Effector memory CD8-positive, alpha-beta T cell (primary cell): Measurements from ENCODE around the gene TTC28.
"Not testable (repeated sequence)": the region's sequence is repeated elsewhere in the genome, so short reads cannot be mapped to it uniquely, and the experiment has no call there.

Experiments used
- ATAC-seq: fragments of 150-1000 bp; cut with Tn5 transposase; replicated peaks from 2 replicates; pipeline ENCODE4 v1.10.0; 2021; ENCODE audit warnings: mild to moderate bottlenecking, moderate library complexity
- DNase-seq, 3 experiments: peaks; one replicate each; pipeline ENCODE4 v3.0.0; 2021
- H3K27ac Mint-ChIP-seq, 2 donors: one replicate each; pipeline ENCODE4 v1.8.0; 2022; ENCODE audit warnings: mild to moderate bottlenecking in 2 of 2, mixed read lengths in 2 of 2, moderate library complexity in 2 of 2
- H3K27me3 Mint-ChIP-seq, 2 donors: one replicate each; pipeline ENCODE4 v1.8.0; 2022; ENCODE audit warnings: mixed read lengths in 2 of 2
- H3K36me3 Mint-ChIP-seq: one replicate; pipeline ENCODE4 v1.8.0; 2022; ENCODE audit warnings: mild to moderate bottlenecking, moderate library complexity, mixed read lengths; ENCODE audit not compliant: insufficient read depth
- H3K4me1 Mint-ChIP-seq, 2 donors: one replicate each; pipeline ENCODE4 v1.8.0; 2022; ENCODE audit warnings: low read depth in 2 of 2, mixed read lengths in 2 of 2
- H3K4me3 Mint-ChIP-seq, 2 donors: one replicate each; pipeline ENCODE4 v1.8.0; 2022; ENCODE audit warnings: mild to moderate bottlenecking in 2 of 2, mixed read lengths in 2 of 2, moderate library complexity in 2 of 2
- H3K9me3 Mint-ChIP-seq, 2 donors: one replicate each; pipeline ENCODE4 v1.8.0; 2022; ENCODE audit warnings: mixed read lengths in 2 of 2

The TTC28 gene

DNA sequence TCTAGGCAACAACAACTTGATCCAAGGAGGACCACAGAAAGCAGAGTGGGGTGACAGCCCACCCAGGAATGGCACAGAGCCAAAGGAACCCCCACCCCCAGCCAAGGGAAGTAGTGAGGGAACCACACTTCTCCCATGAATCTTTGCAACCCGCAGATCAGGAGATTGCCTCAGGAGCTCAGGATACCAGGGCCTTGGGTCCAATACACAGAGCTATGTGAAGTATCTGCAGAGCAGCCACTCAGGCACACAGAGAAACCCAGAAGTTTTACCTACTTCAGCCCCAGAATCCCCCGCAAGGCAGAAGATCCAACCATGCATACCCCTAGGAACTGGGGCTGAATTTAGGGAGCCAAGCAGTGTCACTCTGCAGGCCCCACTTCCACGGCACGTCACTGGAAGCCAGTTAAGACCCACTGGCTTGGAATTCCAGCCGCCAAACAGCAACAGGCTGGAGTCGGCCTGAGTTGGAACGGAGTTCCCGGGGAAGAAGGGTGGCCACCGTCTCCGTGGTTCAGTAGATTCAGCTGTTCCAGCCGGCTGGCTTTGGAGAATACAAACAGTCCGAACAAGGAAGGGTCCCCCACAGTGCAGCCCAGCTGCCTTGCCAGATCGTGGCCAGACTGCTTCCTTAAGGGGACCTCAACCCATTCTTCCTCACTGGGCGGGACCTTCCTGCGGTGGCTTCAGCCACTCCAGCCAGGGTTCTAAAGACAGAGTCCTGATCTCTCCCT lies 174.1 kb downstream of the TTC28 start:
- H3K27ac Mint-ChIP-seq: no peak overlapping the region
- H3K4me3 Mint-ChIP-seq: no peak overlapping the region
- DNase-seq (no peak), ATAC-seq (no peak)
- H3K9me3 Mint-ChIP-seq: peaks cover 2 to 17% of the 10 kb centered on the region in 2 donors
- H3K4me1 Mint-ChIP-seq: no peaks in the 10 kb centered on the region
- no peaks in the 10 kb centered on the region for H3K36me3 Mint-ChIP-seq
- H3K27me3 Mint-ChIP-seq: peaks cover 42 to 49% of the 10 kb centered on the region in 2 donors

DNA sequence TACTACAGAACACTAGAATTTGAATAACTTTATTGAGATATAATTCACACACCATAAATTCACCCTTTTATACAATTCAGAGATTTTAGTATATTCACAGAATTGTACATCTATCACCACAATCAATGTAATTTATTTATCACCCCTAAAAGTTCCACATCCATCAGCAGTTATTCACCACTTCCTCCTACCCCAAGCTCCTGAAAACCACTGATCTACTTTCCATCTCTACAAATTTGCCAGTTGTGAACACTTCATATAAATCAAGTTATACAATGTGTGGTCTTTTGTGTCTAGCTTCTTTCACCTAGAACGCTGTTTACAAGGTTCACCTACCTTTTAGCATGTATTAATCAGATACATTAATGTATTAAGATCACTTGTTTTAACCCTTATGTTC lies 179.6 kb downstream of the TTC28 start:
- no peaks in the 10 kb centered on the region for H3K4me1 Mint-ChIP-seq

DNA sequence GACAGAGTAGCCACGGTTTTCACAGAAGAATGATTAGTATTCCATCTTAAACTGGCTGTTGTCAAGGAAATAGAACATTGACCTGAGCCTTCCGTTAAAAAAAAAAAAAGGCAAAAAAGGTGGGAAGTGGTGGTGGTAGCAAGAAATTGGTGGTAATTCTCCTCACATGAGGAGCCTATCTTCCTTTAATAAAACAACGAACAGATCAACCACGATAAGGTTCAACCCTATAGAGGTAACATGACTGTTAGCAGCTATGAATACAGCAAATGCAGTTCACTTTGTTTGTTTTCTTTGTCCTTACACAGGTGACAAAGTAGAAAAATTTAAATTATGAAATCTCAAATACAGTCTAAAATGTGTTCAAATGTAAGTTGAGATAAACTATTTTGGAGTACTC lies 181.6 kb downstream of the TTC28 start:
- no peaks in the 10 kb centered on the region for H3K4me1 Mint-ChIP-seq
- DNase-seq (no peak), ATAC-seq (no peak)
- H3K27ac Mint-ChIP-seq: no peak overlapping the region
- peaks cover 29 to 42% of the 10 kb centered on the region in 2 donors for H3K27me3 Mint-ChIP-seq
- no peak overlapping the region for H3K4me3 Mint-ChIP-seq
- H3K36me3 Mint-ChIP-seq: no peaks in the 10 kb centered on the region
- no peaks in the 10 kb centered on the region for H3K9me3 Mint-ChIP-seq

More for the DNA sequence above, 179.6 kb downstream of the TTC28 start:
- Mint-ChIP-seq H3K36me3 (no peaks in the 10 kb centered on the region), H3K4me3 (no peak overlapping the region), H3K9me3 (no peaks in the 10 kb centered on the region), H3K27ac (no peak overlapping the region), H3K27me3 (peaks cover 24 to 36% of the 10 kb centered on the region in 2 donors)
- ATAC-seq (no peak), DNase-seq (no peak)

DNA sequence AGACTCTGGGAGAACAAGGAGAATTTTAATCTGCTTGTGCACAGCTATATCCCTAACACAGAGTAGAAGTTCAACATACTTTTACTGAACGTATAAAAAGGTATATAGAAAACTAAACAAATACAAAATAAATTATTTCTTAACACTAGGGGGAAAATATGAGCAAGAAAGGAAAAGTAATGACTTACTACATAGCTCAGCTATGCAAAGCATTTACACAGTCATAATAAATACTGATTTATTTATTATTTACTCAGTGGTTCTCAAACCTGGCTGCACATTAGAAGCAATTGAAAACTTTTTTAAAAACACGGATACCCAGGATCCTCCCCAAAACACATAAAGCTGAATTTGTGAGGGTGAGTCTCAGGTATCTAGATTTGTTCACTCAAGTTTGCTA lies 182.5 kb downstream of the TTC28 start:
- DNase-seq (no peak), ATAC-seq (no peak)
- Mint-ChIP-seq H3K4me3 (no peak overlapping the region), H3K27me3 (peaks cover 29 to 40% of the 10 kb centered on the region in 2 donors), H3K4me1 (no peaks in the 10 kb centered on the region), H3K27ac (no peak overlapping the region), H3K9me3 (no peaks in the 10 kb centered on the region), H3K36me3 (no peaks in the 10 kb centered on the region)

DNA sequence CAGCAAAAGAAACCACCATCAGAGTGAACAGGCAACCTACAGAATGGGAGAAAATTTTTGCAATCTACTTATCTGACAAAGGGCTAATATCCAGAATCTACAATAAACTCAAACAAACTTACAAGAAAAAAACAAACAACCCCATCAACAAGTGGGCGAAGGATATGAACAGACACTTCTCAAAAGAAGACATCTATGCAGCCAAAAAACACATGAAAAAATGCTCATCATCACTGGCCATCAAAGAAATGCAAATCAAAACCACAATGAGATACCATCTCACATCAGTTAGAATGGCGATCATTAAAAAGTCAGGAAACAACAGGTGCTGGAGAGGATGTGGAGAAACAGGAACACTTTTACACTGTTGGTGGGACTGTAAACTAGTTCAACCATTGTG lies 188.4 kb downstream of the TTC28 start:
- not testable (repeated sequence) for H3K36me3 Mint-ChIP-seq, H3K9me3 Mint-ChIP-seq, H3K4me3 Mint-ChIP-seq, ATAC-seq, H3K27ac Mint-ChIP-seq, H3K4me1 Mint-ChIP-seq, DNase-seq
- peaks cover 40 to 55% of the 10 kb centered on the region in 2 donors for H3K27me3 Mint-ChIP-seq

DNA sequence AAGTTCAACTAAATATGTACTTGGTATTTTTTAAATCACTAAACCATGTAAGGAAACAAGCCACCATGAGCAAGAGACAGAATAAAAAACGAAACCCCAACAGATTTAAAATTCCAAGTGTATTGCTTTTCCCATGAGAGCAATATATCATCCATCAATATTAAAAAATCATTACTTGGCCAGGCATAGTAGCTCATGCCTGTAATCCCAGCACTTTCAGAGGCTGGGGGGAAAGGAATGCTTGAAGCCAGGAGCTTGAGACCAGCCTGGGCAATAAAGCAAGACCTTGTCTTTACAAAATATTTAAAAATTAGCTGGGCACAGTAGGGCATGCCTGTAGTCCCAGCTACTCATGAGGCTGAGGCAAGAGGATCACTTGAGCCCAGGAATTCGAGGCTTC lies 190.8 kb downstream of the TTC28 start:
- Mint-ChIP-seq H3K4me3 (no peak overlapping the region), H3K27me3 (peaks cover 41 to 63% of the 10 kb centered on the region in 2 donors), H3K9me3 (no peaks in the 10 kb centered on the region), H3K4me1 (no peaks in the 10 kb centered on the region), H3K36me3 (no peaks in the 10 kb centered on the region), H3K27ac (no peak overlapping the region)
- no peak for DNase-seq
- ATAC-seq: no peak

DNA sequence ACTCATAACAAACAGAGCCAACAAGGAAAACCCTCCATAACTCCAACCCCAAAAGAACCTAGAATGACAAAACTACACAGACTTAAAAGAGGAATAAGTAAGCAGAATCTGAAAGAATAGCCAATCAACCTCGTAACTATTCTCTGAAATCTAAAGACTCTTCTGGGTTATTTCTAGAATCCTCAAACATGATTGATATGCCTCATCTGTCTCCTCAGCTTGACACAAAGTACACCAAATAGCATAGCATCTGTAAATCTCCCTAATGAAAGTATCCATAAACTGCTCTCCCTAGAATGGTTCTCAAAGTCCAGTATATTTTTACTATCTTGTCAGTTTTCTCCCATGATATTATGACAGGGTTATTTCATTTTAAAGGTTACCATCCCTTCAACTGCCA lies 195.0 kb downstream of the TTC28 start:
- Mint-ChIP-seq H3K9me3 (no peaks in the 10 kb centered on the region), H3K27ac (no peak overlapping the region), H3K4me1 (no peaks in the 10 kb centered on the region), H3K27me3 (peaks cover 32 to 60% of the 10 kb centered on the region in 2 donors), H3K4me3 (no peak overlapping the region), H3K36me3 (no peaks in the 10 kb centered on the region)
- ATAC-seq: no peak
- DNase-seq: no peak

DNA sequence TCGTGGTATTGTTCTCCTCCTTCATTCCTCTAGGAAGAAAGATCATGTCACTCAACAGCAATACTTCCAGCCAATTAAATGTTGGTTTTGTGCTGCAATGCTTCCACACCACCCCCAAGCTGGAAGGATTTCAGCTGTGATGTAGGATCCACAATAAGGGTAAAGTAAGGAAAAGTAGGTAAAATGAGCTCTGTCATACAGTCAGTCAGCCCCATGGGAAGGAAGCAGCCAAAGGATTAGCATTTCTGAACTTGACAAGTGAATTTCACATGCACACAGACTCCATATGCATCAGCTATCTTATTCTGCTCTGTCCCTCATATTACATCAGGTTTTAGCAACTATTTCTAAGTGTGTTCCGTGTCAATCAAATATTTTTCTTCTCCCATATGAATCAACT lies 197.9 kb downstream of the TTC28 start:
- Mint-ChIP-seq H3K9me3 (no peaks in the 10 kb centered on the region), H3K4me3 (no peak overlapping the region), H3K36me3 (no peaks in the 10 kb centered on the region), H3K4me1 (no peaks in the 10 kb centered on the region), H3K27ac (no peak overlapping the region), H3K27me3 (peaks cover 18 to 42% of the 10 kb centered on the region in 2 donors)
- no peak for DNase-seq
- ATAC-seq: no peak

DNA sequence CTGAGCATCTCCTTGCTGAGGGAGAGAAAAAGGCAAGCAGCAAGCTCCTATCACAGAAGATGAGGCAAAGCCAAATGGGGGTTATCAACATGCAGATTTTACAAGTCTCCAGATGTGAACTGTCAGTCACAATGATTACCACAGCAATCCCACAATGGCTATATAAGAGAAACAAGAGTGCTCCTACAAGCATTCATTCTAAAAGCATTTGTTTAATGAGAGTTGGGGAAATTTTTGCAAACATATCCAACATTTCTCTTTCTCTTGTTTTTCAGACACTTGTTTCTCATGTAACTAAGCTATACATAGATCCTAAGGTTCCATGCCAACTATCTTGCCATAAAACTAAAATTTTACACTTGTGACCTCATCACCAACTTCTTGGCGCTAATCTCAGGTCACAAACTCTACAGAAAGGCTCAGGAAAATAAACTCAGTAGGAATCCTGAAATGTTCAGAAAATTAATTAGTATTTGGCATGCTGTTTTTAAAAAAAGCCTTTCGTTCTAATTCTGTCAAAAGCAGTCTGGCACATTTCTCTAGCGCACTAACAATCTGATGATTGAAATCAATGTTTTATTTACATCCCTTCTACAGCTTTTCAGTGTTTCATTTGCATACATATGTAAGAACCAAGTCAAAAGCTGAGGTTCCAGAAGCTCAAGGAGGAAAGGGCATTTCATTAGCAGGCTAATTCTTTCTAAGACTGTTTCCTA lies 199.5 kb downstream of the TTC28 start:
- Mint-ChIP-seq H3K27me3 (peaks cover 11 to 26% of the 10 kb centered on the region in 2 donors), H3K9me3 (no peaks in the 10 kb centered on the region), H3K4me1 (no peaks in the 10 kb centered on the region), H3K4me3 (no peak overlapping the region), H3K27ac (no peak overlapping the region), H3K36me3 (no peaks in the 10 kb centered on the region)
- ATAC-seq (no peak), DNase-seq (no peak)

DNA sequence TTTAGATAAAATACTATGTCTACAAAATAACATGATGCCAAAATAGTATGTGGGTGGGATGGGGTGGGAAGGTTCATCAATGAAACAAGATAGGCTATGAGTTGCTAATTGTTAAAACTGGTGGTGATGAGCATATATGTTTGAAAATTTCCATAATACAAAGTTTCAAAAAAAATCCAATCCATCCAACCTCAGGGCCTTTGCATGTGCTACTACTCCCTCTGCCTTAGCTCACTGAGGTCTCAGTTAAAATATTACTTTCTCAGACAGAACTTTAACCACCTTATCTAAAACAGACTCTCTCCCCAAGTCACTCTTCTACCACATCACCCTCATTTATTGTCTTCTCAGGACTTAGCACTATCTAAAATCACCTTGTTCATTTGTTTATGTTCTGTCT lies 201.1 kb downstream of the TTC28 start:
- Mint-ChIP-seq H3K36me3 (no peaks in the 10 kb centered on the region), H3K4me1 (no peaks in the 10 kb centered on the region), H3K27ac (no peak overlapping the region), H3K4me3 (no peak overlapping the region), H3K9me3 (no peaks in the 10 kb centered on the region), H3K27me3 (peaks cover 17 to 31% of the 10 kb centered on the region in 2 donors)
- ATAC-seq: no peak
- no peak for DNase-seq

DNA sequence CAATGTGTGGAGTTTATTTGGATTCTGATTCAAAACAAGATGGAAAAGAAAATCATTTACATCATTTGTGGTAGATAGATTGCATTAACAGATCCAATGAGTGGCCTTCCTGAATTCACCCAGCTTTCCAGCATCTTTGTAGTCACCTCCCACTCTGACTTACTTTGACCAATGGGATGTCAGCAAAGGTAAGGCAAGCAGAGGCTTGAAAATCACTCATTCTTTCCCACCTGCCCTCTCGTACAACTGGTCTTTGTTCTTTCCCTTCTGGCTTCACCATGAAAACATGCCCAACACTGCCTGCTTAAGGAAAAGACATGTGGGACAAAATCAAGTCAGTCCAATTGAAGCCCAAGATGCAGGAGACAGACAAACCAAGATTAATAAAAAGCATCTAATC lies 202.1 kb downstream of the TTC28 start:
- H3K4me3 Mint-ChIP-seq: no peak overlapping the region
- no peak for ATAC-seq
- no peak for DNase-seq
- no peaks in the 10 kb centered on the region for H3K9me3 Mint-ChIP-seq
- H3K4me1 Mint-ChIP-seq: no peaks in the 10 kb centered on the region
- no peaks in the 10 kb centered on the region for H3K36me3 Mint-ChIP-seq
- H3K27me3 Mint-ChIP-seq: peaks cover 19 to 33% of the 10 kb centered on the region in 2 donors
- no peak overlapping the region for H3K27ac Mint-ChIP-seq

DNA sequence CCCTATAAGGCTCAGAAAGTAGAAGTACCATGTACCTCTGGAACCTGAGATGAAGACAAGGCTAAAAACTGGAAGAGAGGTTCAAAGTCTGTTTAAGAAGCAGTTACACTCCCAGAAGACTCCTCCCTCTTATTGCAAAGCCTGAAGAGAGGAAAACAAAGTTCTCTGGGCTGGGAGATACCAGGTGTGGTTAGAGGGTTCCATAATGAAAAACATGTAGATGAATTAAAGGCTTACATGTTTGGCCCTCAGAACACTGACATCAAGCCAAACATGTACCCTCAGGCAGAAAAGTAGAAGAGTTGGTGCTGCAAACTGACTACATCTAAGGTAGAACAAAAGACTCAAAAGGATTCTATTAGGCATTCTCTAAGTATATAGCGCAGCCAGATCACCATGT lies 205.3 kb downstream of the TTC28 start:
- Mint-ChIP-seq H3K4me3 (no peak overlapping the region), H3K27ac (no peak overlapping the region), H3K27me3 (peaks cover 34 to 42% of the 10 kb centered on the region in 2 donors), H3K4me1 (no peaks in the 10 kb centered on the region), H3K9me3 (no peaks in the 10 kb centered on the region), H3K36me3 (no peaks in the 10 kb centered on the region)
- DNase-seq: no peak
- no peak for ATAC-seq

DNA sequence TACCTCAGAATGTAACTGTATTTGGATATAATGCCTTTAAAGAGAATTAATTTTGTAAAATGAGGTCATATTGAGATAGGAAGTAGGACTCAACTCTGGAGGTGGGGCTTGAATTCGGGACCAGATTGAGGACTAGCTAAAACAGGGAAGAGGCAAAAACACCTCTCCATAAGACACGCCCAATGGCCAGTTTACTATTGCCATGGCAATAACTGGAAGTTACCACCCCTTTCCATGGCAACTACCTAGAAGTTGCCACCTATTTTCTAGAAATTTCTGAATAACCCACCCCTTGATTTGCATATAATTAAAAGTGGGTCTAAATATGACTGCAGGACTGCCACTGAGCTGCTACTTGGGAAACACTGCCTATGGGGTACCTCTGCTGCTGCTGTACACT lies 206.4 kb downstream of the TTC28 start:
- no peaks in the 10 kb centered on the region for H3K36me3 Mint-ChIP-seq
- DNase-seq: no peak
- peaks cover 41 to 48% of the 10 kb centered on the region in 2 donors for H3K27me3 Mint-ChIP-seq
- no peak for ATAC-seq
- H3K4me1 Mint-ChIP-seq: no peaks in the 10 kb centered on the region
- no peaks in the 10 kb centered on the region for H3K9me3 Mint-ChIP-seq
- H3K27ac Mint-ChIP-seq: no peak overlapping the region
- no peak overlapping the region for H3K4me3 Mint-ChIP-seq

DNA sequence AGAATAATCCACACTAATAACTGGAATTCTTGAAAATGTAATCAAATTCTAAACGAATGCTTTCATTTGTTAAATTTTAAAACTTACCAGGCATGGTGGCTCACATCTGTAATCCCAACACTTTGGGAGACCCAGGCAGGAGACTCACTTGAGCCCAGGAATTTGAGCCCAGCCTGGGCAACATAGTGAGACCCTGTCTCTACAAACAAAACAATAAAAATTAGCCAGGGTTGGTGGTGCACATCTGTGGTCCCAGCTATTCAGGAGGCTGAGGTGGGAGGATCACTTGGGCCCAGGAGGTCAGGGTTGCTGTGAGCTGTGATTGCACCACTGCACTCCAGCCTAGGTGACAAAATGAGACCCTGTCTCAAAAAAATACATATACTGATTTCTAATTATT lies 212.6 kb downstream of the TTC28 start:
- DNase-seq, ATAC-seq, H3K9me3 Mint-ChIP-seq, H3K27ac Mint-ChIP-seq, H3K4me3 Mint-ChIP-seq, H3K36me3 Mint-ChIP-seq, H3K4me1 Mint-ChIP-seq: not testable (repeated sequence)
- peaks cover 23 to 43% of the 10 kb centered on the region in 2 donors for H3K27me3 Mint-ChIP-seq
